ENCODE measurements around the gene HIBCH. TPM values are rescaled to one million over a fixed set of nuclear protein-coding genes. Genes with fewer than 3 reads are reported as not detected.
A peak's percentile ranks its signal among the peaks of the same experiment; 100 is the strongest.
"Not testable (repeated sequence)": the region's sequence is repeated elsewhere in the genome, so short reads cannot be mapped to it uniquely, and the experiment has no call there.

The HIBCH gene
- total RNA-seq, 8 experiments from 2014 or later, result 12.4 to 70.6 (median 23.7) TPM

- ATAC-seq (replicated peaks in 6 of 8), result no peak
- no peak overlapping the region for H3K4me3 ChIP-seq
- in situ Hi-C loops (cut with MboI; ENCODE audit: low pct_unique_long_range_greater_than_20kb in 2 of 9, low sequenced_read_pairs in 9 of 9, unreplicated experiment in 9 of 9), result no loop called here
- 20 to 100% (median 80%) methylated on average over 1 to 2 of the region's 2 CpGs; no CpG with 5 or more reads in 2 of the 10 experiments for WGBS, 10 experiments
- H3K4me1 ChIP-seq (replicated peaks in 1 of 2), result peaks cover 5 to 7% of the 10 kb centered on the region in 2 donors
- H3K27ac ChIP-seq, result no peak overlapping the region
These were observed 4.4 kb downstream of the HIBCH start for GRCh38 chr2:190315273-190315672.

- in situ Hi-C loops (cut with MboI; ENCODE audit: low pct_unique_long_range_greater_than_20kb in 2 of 9, low sequenced_read_pairs in 9 of 9, unreplicated experiment in 9 of 9), result no loop called here
- no peak for ATAC-seq (replicated peaks in 6 of 8)
- 0 to 100% (median 83%) methylated on average over 1 of the region's 1 CpG; no CpG with 5 or more reads in 5 of the 10 experiments for WGBS, 10 experiments
These were observed 5.7 kb downstream of the HIBCH start for GRCh38 chr2:190313880-190314279.

GRCh38 chr2:190312635-190313025 is 7.0 kb downstream of the HIBCH start:
- 75 to 100% (median 89%) methylated on average over 1 to 4 of the region's 5 CpGs; no CpG with 5 or more reads in 2 of the 10 experiments for WGBS, 10 experiments
- H3K4me1 ChIP-seq (replicated peaks in 1 of 2); H3K27ac ChIP-seq; in situ Hi-C loops (cut with MboI; ENCODE audit: low pct_unique_long_range_greater_than_20kb in 2 of 9, low sequenced_read_pairs in 9 of 9, unreplicated experiment in 9 of 9); ATAC-seq (replicated peaks in 6 of 8); H3K4me3 ChIP-seq: not testable (repeated sequence)

More at GRCh38 chr2:190313880-190314279, 5.7 kb downstream of the HIBCH start:
- peaks cover 5 to 7% of the 10 kb centered on the region in 2 donors for H3K4me1 ChIP-seq (replicated peaks in 1 of 2)
- H3K27ac ChIP-seq, result no peak overlapping the region
- H3K4me3 ChIP-seq, result no peak overlapping the region

GRCh38 chr2:190311893-190312634 is 7.6 kb downstream of the HIBCH start:
- Histone ChIP-seq H3K4me3 (no peak overlapping the region), H3K4me1 (replicated peaks in 1 of 2) (no peaks in the 10 kb centered on the region), H3K27ac (no peak overlapping the region)
- in situ Hi-C loops (cut with MboI; ENCODE audit: low pct_unique_long_range_greater_than_20kb in 2 of 9, low sequenced_read_pairs in 9 of 9, unreplicated experiment in 9 of 9), result no loop called here
- WGBS, 10 experiments, result 88 to 100% (median 96%) methylated on average over 2 to 7 of the region's 7 CpGs; no CpG with 5 or more reads in 2 of the 10 experiments
- ATAC-seq (replicated peaks in 6 of 8), result no peak

- ATAC-seq (replicated peaks in 6 of 8), result no peak
- Histone ChIP-seq H3K4me3 (no peak overlapping the region), H3K4me1 (replicated peaks in 1 of 2) (no peaks in the 10 kb centered on the region), H3K27ac (no peak overlapping the region)
- 50 to 100% (median 100%) methylated on average over 1 of the region's 1 CpG; no CpG with 5 or more reads in 4 of the 10 experiments for WGBS, 10 experiments
- in situ Hi-C loops (cut with MboI; ENCODE audit: low pct_unique_long_range_greater_than_20kb in 2 of 9, low sequenced_read_pairs in 9 of 9, unreplicated experiment in 9 of 9), result no loop called here
These were observed 11.6 kb downstream of the HIBCH start for GRCh38 chr2:190308031-190308430.

GRCh38 chr2:190304404-190304803 is 15.2 kb downstream of the HIBCH start:
- Histone ChIP-seq H3K27ac (no peak overlapping the region), H3K4me3 (no peak overlapping the region), H3K4me1 (replicated peaks in 1 of 2) (no peaks in the 10 kb centered on the region)
- in situ Hi-C loops (cut with MboI; ENCODE audit: low pct_unique_long_range_greater_than_20kb in 2 of 9, low sequenced_read_pairs in 9 of 9, unreplicated experiment in 9 of 9), result no loop called here
- no peak for ATAC-seq (replicated peaks in 6 of 8)
- WGBS, 10 experiments, result 96 to 100% (median 100%) methylated on average over 1 to 5 of the region's 5 CpGs

GRCh38 chr2:190303647-190304046 is 16.0 kb downstream of the HIBCH start:
- Histone ChIP-seq H3K4me3 (no peak overlapping the region), H3K4me1 (replicated peaks in 1 of 2) (no peaks in the 10 kb centered on the region), H3K27ac (no peak overlapping the region)
- no peak for ATAC-seq (replicated peaks in 6 of 8)
- in situ Hi-C loops (cut with MboI; ENCODE audit: low pct_unique_long_range_greater_than_20kb in 2 of 9, low sequenced_read_pairs in 9 of 9, unreplicated experiment in 9 of 9), result no loop called here

- WGBS, 10 experiments, result 0 to 100% (median 14%) methylated on average over 1 of the region's 1 CpG; no CpG with 5 or more reads in 5 of the 10 experiments
- no peak overlapping the region for H3K27ac ChIP-seq
- ATAC-seq (replicated peaks in 6 of 8), result peak in 3 of 8 experiments; percentile 99 to 100 (median 99)
- no peaks in the 10 kb centered on the region for H3K4me1 ChIP-seq (replicated peaks in 1 of 2)
- no peak overlapping the region for H3K4me3 ChIP-seq
- in situ Hi-C loops (cut with MboI; ENCODE audit: low pct_unique_long_range_greater_than_20kb in 2 of 9, low sequenced_read_pairs in 9 of 9, unreplicated experiment in 9 of 9), result no loop called here
These were observed 17.6 kb downstream of the HIBCH start for GRCh38 chr2:190302052-190302451.

- Histone ChIP-seq H3K4me3 (no peak overlapping the region), H3K27ac (no peak overlapping the region), H3K4me1 (replicated peaks in 1 of 2) (no peaks in the 10 kb centered on the region)
- ATAC-seq (replicated peaks in 6 of 8), result no peak
- in situ Hi-C loops (cut with MboI; ENCODE audit: low pct_unique_long_range_greater_than_20kb in 2 of 9, low sequenced_read_pairs in 9 of 9, unreplicated experiment in 9 of 9), result no loop called here
These were observed 18.6 kb downstream of the HIBCH start for GRCh38 chr2:190301032-190301431.

GRCh38 chr2:190297880-190298279 is 21.7 kb downstream of the HIBCH start:
- not testable (repeated sequence) for H3K4me3 ChIP-seq; H3K27ac ChIP-seq; H3K4me1 ChIP-seq (replicated peaks in 1 of 2); ATAC-seq (replicated peaks in 6 of 8)
- in situ Hi-C loops (cut with MboI; ENCODE audit: low pct_unique_long_range_greater_than_20kb in 2 of 9, low sequenced_read_pairs in 9 of 9, unreplicated experiment in 9 of 9), result loop anchor here in 2 of 9 experiments (25.0 kb wide), 1 partner anchor 211 kb away; no protein-coding TSS in a partner anchor
- 100% methylated on average over 1 of the region's 2 CpGs; no CpG with 5 or more reads in 6 of the 10 experiments for WGBS, 10 experiments

GRCh38 chr2:190283783-190284182 is 35.8 kb downstream of the HIBCH start:
- no peaks in the 10 kb centered on the region for H3K4me1 ChIP-seq (replicated peaks in 1 of 2)
- no peak overlapping the region for H3K27ac ChIP-seq
- no peak overlapping the region for H3K4me3 ChIP-seq
- 5 to 100% (median 89%) methylated on average over 1 to 2 of the region's 2 CpGs; no CpG with 5 or more reads in 2 of the 10 experiments for WGBS, 10 experiments
- ATAC-seq (replicated peaks in 6 of 8), result no peak
- in situ Hi-C loops (cut with MboI; ENCODE audit: low pct_unique_long_range_greater_than_20kb in 2 of 9, low sequenced_read_pairs in 9 of 9, unreplicated experiment in 9 of 9), result loop anchor here in 2 of 9 experiments (25.0 kb wide), 1 partner anchor 196 kb away; no protein-coding TSS in a partner anchor

- H3K4me1 ChIP-seq (replicated peaks in 1 of 2), result no peaks in the 10 kb centered on the region
- no peak overlapping the region for H3K27ac ChIP-seq
- in situ Hi-C loops (cut with MboI; ENCODE audit: low pct_unique_long_range_greater_than_20kb in 2 of 9, low sequenced_read_pairs in 9 of 9, unreplicated experiment in 9 of 9), result loop anchor here in 2 of 9 experiments (25.0 kb wide), 1 partner anchor 193 kb away; no protein-coding TSS in a partner anchor
- no peak overlapping the region for H3K4me3 ChIP-seq
- peak in 2 of 8 experiments; percentile 31 to 55 for ATAC-seq (replicated peaks in 6 of 8)
- WGBS, 10 experiments, result 50 to 100% (median 94%) methylated on average over 1 to 4 of the region's 5 CpGs; no CpG with 5 or more reads in 2 of the 10 experiments
These were observed 38.9 kb downstream of the HIBCH start for GRCh38 chr2:190280565-190281350.
